Erythroblast (primary cell): ENCODE results near the gene RANBP9.
A peak's percentile ranks its signal among the peaks of the same experiment; 100 is the strongest.

Experiments
- DNase-seq, 2 experiments: peaks; one replicate each; lab custom pipeline; 2025; lab: John Stamatoyannopoulos, UW
- GATA1 ChIP-seq: IDR thresholded peaks from 2 replicates; pipeline ENCODE4 v1.6.1; 2011; ENCODE audit warnings: low read depth, mild to moderate bottlenecking, control low read depth, low read length, moderate library complexity
- POLR2A ChIP-seq: IDR thresholded peaks from 2 replicates; pipeline ENCODE4 v1.6.1; 2011; ENCODE audit warnings: mild to moderate bottlenecking, low read length

Gene RANBP9

GRCh38 chr6:13725052-13725451 is 13.4 kb upstream of the RANBP9 start:
- no peak for DNase-seq
- TF ChIP-seq GATA1 (no peak), POLR2A (no peak)

GRCh38 chr6:13724182-13724581 is 12.5 kb upstream of the RANBP9 start:
- TF ChIP-seq POLR2A (no peak), GATA1 (no peak)
- no peak for DNase-seq

- no peak for DNase-seq
- TF ChIP-seq GATA1 (no peak), POLR2A (no peak)
Measured at GRCh38 chr6:13722880-13723279, 11.2 kb upstream of the RANBP9 start.

GRCh38 chr6:13718123-13718458 is 6.5 kb upstream of the RANBP9 start:
- TF ChIP-seq POLR2A (no peak), GATA1 (no peak)
- DNase-seq = no peak

GRCh38 chr6:13716955-13717295 is 5.3 kb upstream of the RANBP9 start:
- TF ChIP-seq POLR2A = no peak
- DNase-seq = no peak

- TF ChIP-seq GATA1 (no peak), POLR2A (no peak)
- DNase-seq = no peak
Measured at GRCh38 chr6:13716225-13716954, 4.8 kb upstream of the RANBP9 start.

GRCh38 chr6:13715444-13715883 is 3.8 kb upstream of the RANBP9 start:
- no peak for TF ChIP-seq GATA1
- no peak for TF ChIP-seq POLR2A
- DNase-seq = no peak

- DNase-seq = peak; percentile 44 to 63
- no peak for TF ChIP-seq GATA1
- TF ChIP-seq POLR2A = no peak
Measured at GRCh38 chr6:13712599-13712898, 914 bp upstream of the RANBP9 start.

- TF ChIP-seq POLR2A (no peak), GATA1 (no peak)
- peak; percentile 83 to 90 for DNase-seq
Measured at GRCh38 chr6:13711324-13711732, 307 bp downstream of the RANBP9 start.

GRCh38 chr6:13710552-13711323 is 897 bp downstream of the RANBP9 start:
- DNase-seq = peak; percentile 57 to 74
- TF ChIP-seq GATA1 = no peak
- no peak for TF ChIP-seq POLR2A

- TF ChIP-seq GATA1 (no peak), POLR2A (peak; percentile 45)
- DNase-seq = peak; percentile 69 to 71
Measured at GRCh38 chr6:13709689-13710551, 1.7 kb downstream of the RANBP9 start.

GRCh38 chr6:13708736-13709135 is 2.9 kb downstream of the RANBP9 start:
- DNase-seq = peak in 1 of 2 experiments; percentile 43
- no peak for TF ChIP-seq GATA1
- TF ChIP-seq POLR2A = no peak

- TF ChIP-seq GATA1 (no peak), POLR2A (no peak)
- DNase-seq = no peak
Measured at GRCh38 chr6:13703496-13703895, 8.1 kb downstream of the RANBP9 start.

GRCh38 chr6:13702809-13703302 is 8.8 kb downstream of the RANBP9 start:
- TF ChIP-seq POLR2A (peak; percentile 34), GATA1 (no peak)
- DNase-seq = peak in 1 of 2 experiments; percentile 12
